Thoracic aorta (tissue), 2 donors: ENCODE results near the gene F3. TPM values are rescaled to one million over a fixed set of nuclear protein-coding genes. Genes with fewer than 3 reads are reported as not detected.

Source experiments
- ATAC-seq: fragments of 150-250 bp; one replicate; pipeline ENCODE4 v1.8.0; 2017; ENCODE audit warnings: low read depth; ENCODE audit not compliant: insufficient number of reproducible peaks, low FRiP score
- DNase-seq: peaks from one replicate; pipeline ENCODE4 v3.0.0-alpha.2; 2020; ENCODE audit warnings: low spot score
- H3K27ac ChIP-seq, 2 donors: fragments of 200-600 bp; sonication (generic); 1 replicate in 1 of 2; 2 replicates in 1 of 2; pipeline ENCODE4 v1.5.1; 2016; ENCODE audit warnings: mild to moderate bottlenecking in 2 of 2, moderate library complexity in 2 of 2
- H3K27me3 ChIP-seq: fragments of 200-600 bp; sonication (generic); replicated peaks from 2 replicates; pipeline ENCODE4 v1.6.0; 2016; ENCODE audit warnings: mild to moderate bottlenecking; ENCODE audit not compliant: insufficient read depth
- H3K36me3 ChIP-seq: fragments of 200-600 bp; sonication (generic); one replicate; pipeline ENCODE4 v1.5.1; 2016
- H3K4me1 ChIP-seq, 2 donors: fragments of 200-600 bp; sonication (generic); 1 replicate in 1 of 2; 2 replicates in 1 of 2; pipeline versions ENCODE4 v1.5.1 to v1.6.0; 2016; ENCODE audit warnings: low read depth in 2 of 2, mild to moderate bottlenecking in 1 of 2; ENCODE audit not compliant: control insufficient read depth in 1 of 2
- H3K4me3 ChIP-seq: fragments of 200-600 bp; sonication (generic); 2 replicates; pipeline ENCODE4 v1.5.1; 2016; ENCODE audit warnings: mild to moderate bottlenecking
- H3K9me3 ChIP-seq: fragments of 200-600 bp; sonication (generic); 2 replicates; pipeline ENCODE4 v1.5.1; 2016
- CTCF ChIP-seq: fragments of 200-600 bp; sonication (generic); IDR thresholded peaks from one replicate; pipeline ENCODE4 v1.5.1; 2019; ENCODE audit warnings: antibody characterized with exemption
- total RNA-seq, 2 donors: library from RNA; depleted of rRNA; stranded (reverse); fragments of >200 nt; gene quantifications; one replicate each; pipeline versions ENCODE4 v1.1.0 to v1.2.3, GENCODE V29; 2016

The F3 gene
- total RNA-seq, 2 donors from 2014 or later: 70.5 to 73.6 TPM

GRCh38 chr1:94501426-94501825 lies 40.1 kb downstream of the F3 start:
- DNase-seq (no peak), ATAC-seq (no peak)
- Histone ChIP-seq H3K9me3 (no peaks in the 10 kb centered on the region), H3K4me1 (no peaks in the 10 kb centered on the region), H3K36me3 (peaks cover 11% of the 10 kb centered on the region), H3K4me3 (no peak overlapping the region), H3K27me3 (no peaks in the 10 kb centered on the region), H3K27ac (no peak overlapping the region)
- no peak for TF ChIP-seq CTCF

- H3K27me3 ChIP-seq: no peaks in the 10 kb centered on the region
- no peak for DNase-seq
- H3K36me3 ChIP-seq: peaks cover 14% of the 10 kb centered on the region
- no peak for TF ChIP-seq CTCF
- H3K9me3 ChIP-seq: no peaks in the 10 kb centered on the region
- no peak for ATAC-seq
- no peak overlapping the region for H3K4me3 ChIP-seq
- H3K27ac ChIP-seq: no peak overlapping the region
- H3K4me1 ChIP-seq: no peaks in the 10 kb centered on the region
Observed at GRCh38 chr1:94496076-94496755, 45.3 kb downstream of the F3 start.

- Histone ChIP-seq H3K36me3 (peaks cover 9% of the 10 kb centered on the region), H3K4me3 (no peak overlapping the region), H3K4me1 (no peaks in the 10 kb centered on the region), H3K27ac (no peak overlapping the region), H3K27me3 (no peaks in the 10 kb centered on the region), H3K9me3 (no peaks in the 10 kb centered on the region)
- DNase-seq (no peak), ATAC-seq (no peak)
- TF ChIP-seq CTCF: no peak
Observed at GRCh38 chr1:94490556-94490955, 51.0 kb downstream of the F3 start.

GRCh38 chr1:94486990-94487389 lies 54.6 kb downstream of the F3 start:
- no peaks in the 10 kb centered on the region for H3K27me3 ChIP-seq
- TF ChIP-seq CTCF: no peak
- H3K4me3 ChIP-seq: no peak overlapping the region
- H3K4me1 ChIP-seq: no peaks in the 10 kb centered on the region
- ATAC-seq: no peak
- H3K9me3 ChIP-seq: no peaks in the 10 kb centered on the region
- no peak for DNase-seq
- peaks cover 10% of the 10 kb centered on the region for H3K36me3 ChIP-seq
- H3K27ac ChIP-seq: no peak overlapping the region

- Histone ChIP-seq H3K9me3 (no peaks in the 10 kb centered on the region), H3K4me1 (no peaks in the 10 kb centered on the region), H3K27ac (no peak overlapping the region), H3K4me3 (no peak overlapping the region), H3K36me3 (peaks cover 6% of the 10 kb centered on the region), H3K27me3 (no peaks in the 10 kb centered on the region)
- peak; percentile 74 for TF ChIP-seq CTCF
- peak; percentile 84 for ATAC-seq
- DNase-seq: no peak
Observed at GRCh38 chr1:94481473-94481933, 60.1 kb downstream of the F3 start.
